ENCODE measurements around the gene FOXK2. TPM values are rescaled to one million over a fixed set of nuclear protein-coding genes. Genes with fewer than 3 reads are reported as not detected.

FOXK2 gene
- total RNA-seq, 1 experiment from 2014 or later, result 104 TPM

DNA sequence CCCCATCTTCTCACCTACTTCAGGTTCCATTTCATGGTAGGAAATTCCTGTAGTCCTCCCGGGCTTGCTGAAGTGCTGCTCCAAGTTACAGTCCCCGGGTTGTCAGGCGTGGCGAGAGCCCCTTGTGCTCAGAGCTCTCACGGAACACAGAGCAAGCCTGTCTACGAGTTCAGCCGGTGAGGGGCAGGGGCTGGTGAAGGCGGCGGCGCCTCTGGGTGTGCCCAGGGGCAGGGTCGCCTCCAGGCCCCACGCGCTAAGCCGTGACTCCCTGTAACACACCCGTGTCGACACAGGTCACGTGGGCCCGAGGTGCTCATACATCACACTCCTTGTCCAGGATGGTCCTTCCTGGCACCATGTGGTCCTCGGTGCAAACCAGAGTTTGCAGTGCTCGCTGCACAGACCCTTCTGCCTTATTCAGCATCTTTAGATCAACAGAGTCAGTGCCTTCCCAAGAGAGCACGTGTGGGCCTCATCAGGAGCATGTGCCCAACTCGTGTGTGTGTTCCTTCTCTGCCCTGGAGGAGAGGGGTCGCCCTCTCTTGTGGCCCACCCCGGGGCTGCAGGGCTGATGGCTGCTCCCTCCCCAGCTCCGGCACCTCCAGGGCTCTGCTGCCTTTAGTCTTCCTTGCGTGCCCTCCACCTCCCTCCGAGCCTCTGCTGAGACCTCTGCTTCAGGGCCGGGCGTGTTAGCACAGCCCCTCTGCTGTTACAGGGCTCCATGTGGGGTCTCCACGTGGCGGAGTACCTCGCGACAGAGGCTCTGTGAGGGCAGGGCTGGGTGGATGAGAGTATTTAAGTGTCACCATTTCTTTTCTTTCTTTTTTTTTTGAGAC is 77.5 kb downstream of the FOXK2 start:
- Mint-ChIP-seq H3K27me3 (ENCODE audit: insufficient read depth, unreplicated experiment) (no peaks in the 10 kb centered on the region), H3K4me1 (ENCODE audit: insufficient read depth, unreplicated experiment) (peaks cover 6% of the 10 kb centered on the region), H3K36me3 (ENCODE audit: insufficient read depth, unreplicated experiment) (peaks cover 79% of the 10 kb centered on the region), H3K4me3 (ENCODE audit: unreplicated experiment) (no peak overlapping the region), H3K9me3 (ENCODE audit: unreplicated experiment) (no peaks in the 10 kb centered on the region), H3K27ac (ENCODE audit: low read depth, unreplicated experiment) (no peak overlapping the region)
- no TSS peak for BruUV-seq (replicated peaks)
- no peak for DNase-seq (ENCODE audit: unreplicated experiment)
- ChIA-PET CTCF (no interaction called here), POLR2A (no interaction called here)
- no peak for TF ChIP-seq CTCF (IDR thresholded peaks at IDR 0.05; ENCODE audit: unreplicated experiment)
- intact Hi-C loops (cut with micrococcal nuclease), result no loop called here

DNA sequence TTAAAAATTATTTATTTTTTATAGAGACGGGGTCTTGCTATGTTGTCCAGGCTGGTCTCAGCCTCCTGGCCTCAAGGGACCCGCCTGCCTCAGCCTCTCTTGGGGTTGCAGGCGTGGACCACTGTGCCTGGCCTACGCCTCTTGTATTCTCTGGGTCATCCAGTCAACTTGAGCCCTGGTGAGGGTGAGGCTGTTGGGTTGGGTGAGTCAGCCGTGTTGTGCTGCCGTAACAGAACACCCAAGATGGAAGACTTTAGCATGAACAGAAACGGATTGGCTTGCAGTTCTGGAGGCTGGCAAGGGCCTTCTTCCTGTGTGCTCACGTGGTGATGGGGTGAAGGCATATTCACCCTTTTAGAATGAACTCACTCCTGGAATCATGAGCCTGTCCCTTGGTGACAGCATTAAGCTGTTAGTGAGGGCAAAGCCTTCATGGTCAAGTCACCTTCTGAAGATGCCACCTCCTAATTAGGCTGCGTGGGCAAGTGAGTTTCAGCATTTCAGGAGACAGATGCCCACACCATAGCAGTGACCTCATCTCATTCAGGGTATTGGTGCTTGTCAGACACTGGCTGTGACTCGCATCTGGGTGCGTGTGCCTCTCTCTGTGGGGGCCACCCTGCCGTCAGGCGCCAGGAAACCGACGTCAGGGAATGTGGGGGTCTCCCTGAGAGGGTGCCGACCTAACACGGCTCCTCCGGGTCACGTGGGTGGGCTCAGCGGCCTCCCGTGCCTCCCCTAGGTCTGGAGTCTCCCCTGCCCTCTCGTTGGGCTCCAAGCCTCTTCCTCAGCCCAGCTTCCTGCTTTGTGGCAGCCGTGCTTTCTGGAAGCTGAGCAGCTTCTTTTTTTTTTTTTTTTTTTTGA is 79.0 kb downstream of the FOXK2 start:
- peaks cover 87% of the 10 kb centered on the region for H3K36me3 Mint-ChIP-seq (ENCODE audit: insufficient read depth, unreplicated experiment)
- H3K4me1 Mint-ChIP-seq (ENCODE audit: insufficient read depth, unreplicated experiment), result no peaks in the 10 kb centered on the region
- no TSS peak for BruUV-seq (replicated peaks)
- no peak overlapping the region for H3K4me3 Mint-ChIP-seq (ENCODE audit: unreplicated experiment)
- H3K27ac Mint-ChIP-seq (ENCODE audit: low read depth, unreplicated experiment), result no peak overlapping the region
- ChIA-PET POLR2A (no interaction called here), CTCF (no interaction called here)
- no peaks in the 10 kb centered on the region for H3K9me3 Mint-ChIP-seq (ENCODE audit: unreplicated experiment)
- intact Hi-C loops (cut with micrococcal nuclease), result no loop called here
- TF ChIP-seq CTCF (IDR thresholded peaks at IDR 0.05; ENCODE audit: unreplicated experiment), result no peak
- H3K27me3 Mint-ChIP-seq (ENCODE audit: insufficient read depth, unreplicated experiment), result no peaks in the 10 kb centered on the region
- DNase-seq (ENCODE audit: unreplicated experiment), result no peak

DNA sequence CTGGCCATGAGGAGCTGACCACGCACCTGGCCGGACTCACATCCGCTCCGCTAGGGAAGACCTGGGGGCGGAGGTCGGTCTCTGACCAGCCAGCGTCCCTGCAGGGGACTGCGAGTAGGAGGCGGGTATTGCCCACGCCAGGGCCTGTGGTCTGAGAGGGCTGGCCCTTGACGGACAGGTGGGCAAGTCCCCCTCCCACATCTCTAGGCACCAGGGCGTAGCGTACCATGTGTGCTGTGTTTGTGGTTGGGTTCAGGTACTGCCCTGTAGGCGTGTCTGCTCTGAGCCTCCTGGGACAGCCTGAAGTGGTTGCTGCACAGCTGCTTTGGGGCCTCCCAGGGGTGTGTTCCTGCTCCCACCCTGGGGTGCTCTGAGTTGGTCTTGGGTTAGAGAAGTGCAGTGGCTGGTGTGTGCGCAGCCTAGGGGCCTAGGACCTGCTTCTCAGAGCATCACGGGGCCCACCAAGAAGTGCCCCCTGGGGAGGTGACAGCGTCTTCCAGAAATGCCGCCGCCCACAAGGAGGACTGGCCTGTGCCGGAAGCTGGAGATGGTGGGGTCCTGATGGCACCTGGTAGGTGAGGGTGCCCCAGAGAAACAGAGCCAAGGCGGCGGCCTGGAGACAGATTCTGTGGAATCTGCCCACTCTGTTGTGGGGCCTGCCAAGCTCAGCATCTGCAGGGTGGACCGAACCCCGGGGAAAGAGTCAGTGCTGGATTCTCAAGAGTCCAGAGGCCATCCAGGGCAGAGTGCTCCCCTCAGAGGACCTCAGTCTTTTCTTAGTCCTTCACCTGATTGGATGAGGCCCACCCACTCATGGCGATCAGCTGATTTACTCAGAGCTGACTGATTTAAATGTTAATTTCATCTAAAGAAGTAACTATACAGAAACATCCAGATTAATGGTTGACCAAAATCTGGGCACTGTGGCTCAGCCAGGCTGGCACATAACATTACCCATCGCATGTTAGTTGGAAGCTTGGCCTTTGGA is 80.4 kb downstream of the FOXK2 start:
- CTCF ChIA-PET, result interaction anchor here (0.9 kb wide), 1 partner anchor 11 kb away, joined by 4 read pairs; no protein-coding TSS in a partner anchor
- no peak for TF ChIP-seq CTCF (IDR thresholded peaks at IDR 0.05; ENCODE audit: unreplicated experiment)
- no peak for DNase-seq (ENCODE audit: unreplicated experiment)
- POLR2A ChIA-PET, result no interaction called here
- Mint-ChIP-seq H3K9me3 (ENCODE audit: unreplicated experiment) (no peaks in the 10 kb centered on the region), H3K27me3 (ENCODE audit: insufficient read depth, unreplicated experiment) (no peaks in the 10 kb centered on the region), H3K4me1 (ENCODE audit: insufficient read depth, unreplicated experiment) (no peaks in the 10 kb centered on the region), H3K36me3 (ENCODE audit: insufficient read depth, unreplicated experiment) (peaks cover 93% of the 10 kb centered on the region), H3K4me3 (ENCODE audit: unreplicated experiment) (no peak overlapping the region), H3K27ac (ENCODE audit: low read depth, unreplicated experiment) (peak overlapping the region; percentile 19)
- no TSS peak for BruUV-seq (replicated peaks)
- intact Hi-C loops (cut with micrococcal nuclease), result no loop called here
